ENCODE results near the gene ZBTB48. TPM values are rescaled to one million over a fixed set of nuclear protein-coding genes. Genes with fewer than 3 reads are reported as not detected.
"Not testable (repeated sequence)": the region's sequence is repeated elsewhere in the genome, so short reads cannot be mapped to it uniquely, and the experiment has no call there.

ZBTB48 gene
- total RNA-seq, 1 donor from 2014 or later: 20.0 TPM

DNA sequence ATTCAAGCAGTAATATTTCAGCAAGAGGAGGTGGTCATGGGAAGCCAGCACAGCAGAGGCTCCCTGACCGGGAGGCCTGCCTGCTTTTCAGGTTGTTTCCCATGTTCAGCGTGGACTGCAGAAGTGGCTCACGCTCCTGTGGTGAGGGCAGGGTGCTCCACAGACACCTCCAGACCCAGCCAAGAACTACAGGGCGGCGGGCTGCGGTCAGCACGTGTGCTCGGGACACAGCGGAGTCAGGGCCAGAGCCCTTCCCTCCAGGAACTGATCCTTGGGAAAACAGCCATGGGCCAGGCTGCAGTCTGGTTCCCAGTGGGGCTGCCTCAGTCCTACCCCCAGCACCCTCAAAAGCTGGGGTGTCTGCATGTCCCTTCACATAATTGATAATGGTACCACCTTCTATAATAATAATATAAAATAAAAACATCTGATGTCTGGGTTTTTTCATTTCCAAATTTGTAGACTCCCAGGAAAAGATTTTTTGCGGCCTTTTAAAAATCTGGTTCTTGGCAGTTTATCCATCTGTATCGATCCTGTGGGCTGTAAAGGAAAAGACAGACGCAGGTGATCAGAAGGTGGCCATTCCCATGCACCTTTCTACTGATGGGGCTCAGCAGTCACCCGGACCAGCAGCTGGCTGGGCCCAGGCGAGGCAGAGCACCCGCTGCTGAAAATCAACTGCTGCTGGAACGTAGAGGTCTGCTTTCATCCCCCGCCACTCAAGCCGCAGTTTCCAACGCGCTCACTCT lies 55.5 kb downstream of the ZBTB48 start:
- H3K4me3 Mint-ChIP-seq (ENCODE audit: unreplicated experiment): no peak overlapping the region
- peaks cover 14% of the 10 kb centered on the region for H3K36me3 ChIP-seq (ENCODE audit: insufficient read depth, low read length)

DNA sequence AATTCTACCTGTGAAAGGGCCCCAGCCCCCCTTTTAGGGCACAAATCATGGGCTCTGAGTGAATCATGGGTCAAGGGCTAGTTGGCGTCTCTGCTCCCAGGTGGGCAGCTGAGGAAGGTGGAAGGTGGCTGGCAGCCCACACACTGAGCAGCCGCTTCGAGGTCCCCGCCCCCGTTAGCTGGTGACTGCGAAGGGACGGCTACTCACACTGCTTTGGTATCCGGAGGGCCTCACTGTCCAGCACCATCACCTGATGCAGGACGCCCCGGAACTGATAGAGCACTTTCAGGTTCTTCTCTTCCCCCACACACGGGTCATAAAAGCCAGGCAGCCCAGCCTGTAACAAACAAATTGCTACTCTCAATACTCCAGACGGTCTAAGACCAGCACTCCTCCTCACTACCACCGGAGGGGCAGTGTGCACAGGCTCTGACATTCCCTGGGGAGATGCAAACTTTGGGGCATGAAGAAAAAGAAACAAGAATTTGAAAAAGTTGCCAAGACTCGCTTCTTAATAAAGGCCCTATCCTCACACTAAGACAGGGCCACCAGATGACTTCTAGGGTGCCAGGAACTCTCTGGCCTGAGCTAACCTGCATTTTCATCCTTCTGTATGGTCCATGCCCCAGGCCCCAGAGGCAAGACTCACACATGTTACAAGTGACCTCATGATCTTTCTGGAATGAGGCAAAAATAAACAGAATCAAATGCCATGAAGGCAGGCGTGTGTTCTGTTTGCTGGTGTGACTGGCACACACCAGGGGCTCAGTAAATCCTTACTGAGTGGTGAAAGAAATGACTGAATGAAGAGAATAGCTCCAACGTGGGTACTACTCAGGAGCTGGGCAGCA lies 56.3 kb downstream of the ZBTB48 start:
- Histone ChIP-seq H3K4me1 (ENCODE audit: insufficient read depth, low read length) (peaks cover 9% of the 10 kb centered on the region), H3K27ac (ENCODE audit: low read depth, low read length) (no peak overlapping the region), H3K27me3 (ENCODE audit: insufficient read depth, low read length) (no peaks in the 10 kb centered on the region), H3K36me3 (ENCODE audit: insufficient read depth, low read length) (peaks cover 14% of the 10 kb centered on the region), H3K9me3 (ENCODE audit: insufficient read depth, low read depth, low read length) (no peaks in the 10 kb centered on the region), H2AFZ (ENCODE audit: low read depth, low read length) (no peak overlapping the region), H4K20me1 (ENCODE audit: insufficient read depth, low read length) (peaks cover 4% of the 10 kb centered on the region), H3K4me2 (ENCODE audit: low read length) (no peak overlapping the region), H3K79me2 (ENCODE audit: insufficient read depth, low read length) (no peaks in the 10 kb centered on the region), H3K4me3 (ENCODE audit: insufficient read depth, low read depth, low read length) (no peak overlapping the region), H3K9ac (ENCODE audit: low read length) (no peak overlapping the region)
- no peaks in the 10 kb centered on the region for H3K27me3 Mint-ChIP-seq (ENCODE audit: low read depth, unreplicated experiment)
- no peak overlapping the region for H3K4me3 Mint-ChIP-seq (ENCODE audit: unreplicated experiment)
- TF ChIP-seq, protein P1, sequence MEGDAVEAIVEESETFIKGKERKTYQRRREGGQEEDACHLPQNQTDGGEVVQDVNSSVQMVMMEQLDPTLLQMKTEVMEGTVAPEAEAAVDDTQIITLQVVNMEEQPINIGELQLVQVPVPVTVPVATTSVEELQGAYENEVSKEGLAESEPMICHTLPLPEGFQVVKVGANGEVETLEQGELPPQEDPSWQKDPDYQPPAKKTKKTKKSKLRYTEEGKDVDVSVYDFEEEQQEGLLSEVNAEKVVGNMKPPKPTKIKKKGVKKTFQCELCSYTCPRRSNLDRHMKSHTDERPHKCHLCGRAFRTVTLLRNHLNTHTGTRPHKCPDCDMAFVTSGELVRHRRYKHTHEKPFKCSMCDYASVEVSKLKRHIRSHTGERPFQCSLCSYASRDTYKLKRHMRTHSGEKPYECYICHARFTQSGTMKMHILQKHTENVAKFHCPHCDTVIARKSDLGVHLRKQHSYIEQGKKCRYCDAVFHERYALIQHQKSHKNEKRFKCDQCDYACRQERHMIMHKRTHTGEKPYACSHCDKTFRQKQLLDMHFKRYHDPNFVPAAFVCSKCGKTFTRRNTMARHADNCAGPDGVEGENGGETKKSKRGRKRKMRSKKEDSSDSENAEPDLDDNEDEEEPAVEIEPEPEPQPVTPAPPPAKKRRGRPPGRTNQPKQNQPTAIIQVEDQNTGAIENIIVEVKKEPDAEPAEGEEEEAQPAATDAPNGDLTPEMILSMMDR (IDR thresholded peaks at IDR 0.05; ENCODE audit: insufficient read depth, low read depth, low read length): peak; percentile 6
- no peak for TF ChIP-seq EZH2 (IDR thresholded peaks at IDR 0.05; ENCODE audit: insufficient read depth, low read length)
- no peak for FAIRE-seq
- no peak for DNase-seq (ENCODE audit: low read depth)
- H3K9me3 Mint-ChIP-seq (ENCODE audit: unreplicated experiment): no peaks in the 10 kb centered on the region
- H3K36me3 Mint-ChIP-seq (ENCODE audit: low read depth, unreplicated experiment): peaks cover 13% of the 10 kb centered on the region
- no peak overlapping the region for H3K27ac Mint-ChIP-seq (ENCODE audit: unreplicated experiment)
- no peaks in the 10 kb centered on the region for H3K4me1 Mint-ChIP-seq (ENCODE audit: low read depth, unreplicated experiment)

More for the DNA sequence above, 55.5 kb downstream of the ZBTB48 start:
- Histone ChIP-seq H3K4me2 (ENCODE audit: low read length) (no peak overlapping the region), H3K27ac (ENCODE audit: low read depth, low read length) (no peak overlapping the region), H3K4me3 (ENCODE audit: insufficient read depth, low read depth, low read length) (no peak overlapping the region), H4K20me1 (ENCODE audit: insufficient read depth, low read length) (peaks cover 4% of the 10 kb centered on the region), H2AFZ (ENCODE audit: low read depth, low read length) (no peak overlapping the region), H3K9me3 (ENCODE audit: insufficient read depth, low read depth, low read length) (no peaks in the 10 kb centered on the region), H3K9ac (ENCODE audit: low read length) (no peak overlapping the region), H3K4me1 (ENCODE audit: insufficient read depth, low read length) (peaks cover 9% of the 10 kb centered on the region), H3K79me2 (ENCODE audit: insufficient read depth, low read length) (no peaks in the 10 kb centered on the region), H3K27me3 (ENCODE audit: insufficient read depth, low read length) (no peaks in the 10 kb centered on the region)
- no peak for DNase-seq (ENCODE audit: low read depth)
- no peak for TF ChIP-seq EZH2 (IDR thresholded peaks at IDR 0.05; ENCODE audit: insufficient read depth, low read length)
- TF ChIP-seq, protein P1 (IDR thresholded peaks at IDR 0.05; ENCODE audit: insufficient read depth, low read depth, low read length): no peak
- Mint-ChIP-seq H3K36me3 (ENCODE audit: low read depth, unreplicated experiment) (peaks cover 13% of the 10 kb centered on the region), H3K27ac (ENCODE audit: unreplicated experiment) (no peak overlapping the region), H3K4me1 (ENCODE audit: low read depth, unreplicated experiment) (no peaks in the 10 kb centered on the region), H3K27me3 (ENCODE audit: low read depth, unreplicated experiment) (no peaks in the 10 kb centered on the region), H3K9me3 (ENCODE audit: unreplicated experiment) (no peaks in the 10 kb centered on the region)
- no peak for FAIRE-seq

DNA sequence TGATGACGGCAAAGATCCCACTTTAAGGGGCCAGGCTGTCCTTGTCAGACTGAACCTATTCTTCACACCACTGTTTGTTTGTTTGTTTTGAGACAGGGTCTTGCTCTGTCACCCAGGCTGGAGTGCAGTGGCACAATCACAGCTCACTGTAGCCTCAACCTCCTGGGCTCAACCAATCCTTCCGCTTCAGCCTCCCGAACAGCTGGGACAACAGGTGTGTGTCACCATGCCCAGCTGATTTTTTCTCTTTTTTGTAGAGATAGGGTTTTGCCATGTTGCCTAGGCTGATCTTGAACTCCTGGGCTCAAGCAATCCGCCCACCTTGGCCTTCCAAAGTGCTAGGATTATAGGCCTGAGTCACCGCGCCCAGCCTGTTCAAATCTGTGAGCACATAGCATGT lies 57.0 kb downstream of the ZBTB48 start:
- H3K4me1 ChIP-seq (ENCODE audit: insufficient read depth, low read length); H3K27ac ChIP-seq (ENCODE audit: low read depth, low read length); H3K79me2 ChIP-seq (ENCODE audit: insufficient read depth, low read length); H4K20me1 ChIP-seq (ENCODE audit: insufficient read depth, low read length); H3K27ac Mint-ChIP-seq (ENCODE audit: unreplicated experiment); H3K9ac ChIP-seq (ENCODE audit: low read length); FAIRE-seq; H3K4me2 ChIP-seq (ENCODE audit: low read length); H3K9me3 ChIP-seq (ENCODE audit: insufficient read depth, low read depth, low read length); H2AFZ ChIP-seq (ENCODE audit: low read depth, low read length); H3K4me3 ChIP-seq (ENCODE audit: insufficient read depth, low read depth, low read length); DNase-seq (ENCODE audit: low read depth); H3K27me3 ChIP-seq (ENCODE audit: insufficient read depth, low read length); H3K4me1 Mint-ChIP-seq (ENCODE audit: low read depth, unreplicated experiment); H3K9me3 Mint-ChIP-seq (ENCODE audit: unreplicated experiment); H3K27me3 Mint-ChIP-seq (ENCODE audit: low read depth, unreplicated experiment); H3K4me3 Mint-ChIP-seq (ENCODE audit: unreplicated experiment): not testable (repeated sequence)
- H3K36me3 ChIP-seq (ENCODE audit: insufficient read depth, low read length): peaks cover 14% of the 10 kb centered on the region
- H3K36me3 Mint-ChIP-seq (ENCODE audit: low read depth, unreplicated experiment): peaks cover 16% of the 10 kb centered on the region

All from astrocyte (in vitro differentiated cells and primary cell).